ENCODE results near the gene ZNF274. TPM values are rescaled to one million over a fixed set of nuclear protein-coding genes. Genes with fewer than 3 reads are reported as not detected.
A peak's percentile ranks its signal among the peaks of the same experiment; 100 is the strongest.

The ZNF274 gene
- total and polyA plus RNA-seq, 2 of the 8 experiments (the other 6 are each of a cell fraction or from before 2014, with no cell fraction given), result 13.3 to 25.1 TPM

DNA sequence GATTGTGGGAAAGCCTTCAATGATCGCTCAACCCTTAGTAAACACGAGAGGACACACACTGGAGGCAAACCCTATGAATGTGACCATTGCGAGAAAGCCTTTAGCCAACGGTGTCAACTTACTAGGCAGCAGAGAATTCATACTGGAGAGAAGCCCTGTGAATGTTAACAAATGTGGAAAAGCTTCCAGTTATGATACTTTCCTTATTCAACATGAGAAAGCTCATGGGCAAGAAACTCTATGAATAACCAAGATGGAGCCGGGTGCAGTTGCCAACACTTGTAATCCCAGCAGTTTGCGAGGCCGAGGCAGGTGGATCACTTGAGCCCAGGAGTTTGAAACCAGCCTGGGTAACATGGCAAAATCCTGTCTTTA lies 80.0 kb downstream of the ZNF274 start:
- no peak overlapping the region for H3K9ac ChIP-seq (replicated peaks in 1 of 4; ENCODE audit: extremely low read depth in 1 of 4, low read depth in 3 of 4, low read length in 3 of 4)
- H3K36me3 ChIP-seq (ENCODE audit: control insufficient read depth in 2 of 4, insufficient read depth in 4 of 4, low read length in 3 of 4), result peaks cover 19 to 86% (median 63%) of the 10 kb centered on the region in 4 experiments; a peak in 7 of 8 replicates
- H3K4me1 ChIP-seq (replicated peaks in 1 of 4; ENCODE audit: control insufficient read depth in 3 of 4, insufficient read depth in 4 of 4, low read length in 3 of 4), result no peaks in the 10 kb centered on the region
- DNase-seq (ENCODE audit: low read depth in 1 of 2, low spot score in 2 of 2), result no peak
- H3K56ac ChIP-seq (replicated peaks; ENCODE audit: insufficient read length, low read depth, low read length), result no peak overlapping the region
- no peak overlapping the region for H2BK20ac ChIP-seq (ENCODE audit: low read length)
- no peaks in the 10 kb centered on the region for H3K79me2 ChIP-seq (ENCODE audit: control insufficient read depth in 1 of 2, insufficient read depth in 2 of 2, low read length in 2 of 2)
- no peak overlapping the region for H2AK5ac ChIP-seq (ENCODE audit: low read depth, low read length)
- peak overlapping the region in 3 of 4 experiments; percentile 10 to 36 (median 19); a peak in 3 of 8 replicates for H3K4me3 ChIP-seq (ENCODE audit: extremely low read depth in 1 of 4, insufficient read depth in 2 of 4, low read depth in 3 of 4, low read length in 4 of 4)
- H2BK15ac ChIP-seq (ENCODE audit: low read length), result no peak overlapping the region
- no peak overlapping the region for H3K4me2 ChIP-seq (ENCODE audit: insufficient read depth in 1 of 2, low read depth in 2 of 2, low read length in 2 of 2)
- no peaks in the 10 kb centered on the region for H3K27me3 ChIP-seq (replicated peaks in 1 of 4; ENCODE audit: control insufficient read depth in 3 of 4, extremely low read depth in 1 of 4, insufficient read depth in 3 of 4, low read length in 3 of 4)
- no peak overlapping the region for H4K91ac ChIP-seq (replicated peaks; ENCODE audit: insufficient read length, low read length)
- H3K4ac ChIP-seq (replicated peaks; ENCODE audit: insufficient read length, low read depth, low read length), result no peak overlapping the region
- no peak overlapping the region for H3K23ac ChIP-seq (ENCODE audit: insufficient read length)
- no peak overlapping the region for H3K18ac ChIP-seq (ENCODE audit: extremely low read depth, low read length)
- no peak overlapping the region for H2AFZ ChIP-seq (ENCODE audit: low read length)
- H4K8ac ChIP-seq (ENCODE audit: extremely low read depth, insufficient read depth, low read length), result no peak overlapping the region
- no peak overlapping the region for H2BK5ac ChIP-seq (ENCODE audit: low read depth, low read length)
- no peak overlapping the region for H2BK120ac ChIP-seq (replicated peaks; ENCODE audit: low read depth, low read length)
- POLR2A ChIA-PET (ENCODE audit: partially characterized antibody), result interaction anchor here (1.0 to 12.7 kb wide), 9 partner anchors 10 to 76 kb away, joined by 3 to 152 read pairs (median 22); partner anchors contain the start of genes ZNF544 and ZNF8
- 98% methylated on average over 7 of the region's 7 CpGs; no CpG with 5 or more reads in 1 of the 2 experiments for WGBS, 2 experiments (ENCODE audit: extremely low coverage in 1 of 2, insufficient coverage in 1 of 2, insufficient read length in 1 of 2, insufficient replicate concordance in 2 of 2, low coverage in 1 of 2, low lambda C conversion rate in 2 of 2, missing lambda C conversion rate in 1 of 2)
- H3K9me3 ChIP-seq (ENCODE audit: insufficient read depth in 2 of 2, low read depth in 1 of 2, low read length in 1 of 2), result peaks cover 86 to 99% of the 10 kb centered on the region in 2 experiments
- H3K14ac ChIP-seq (ENCODE audit: insufficient read length), result no peak overlapping the region
- FAIRE-seq, result no peak
- H3K27ac ChIP-seq (ENCODE audit: low read depth, low read length), result no peak overlapping the region
- CTCF ChIA-PET (ENCODE audit: partially characterized antibody), result interaction anchor here (1.1 kb wide), 1 partner anchor 99 kb away, joined by 3 read pairs; no protein-coding TSS in a partner anchor
- no peak overlapping the region for H2BK12ac ChIP-seq (ENCODE audit: low read depth, low read length)
- H4K20me1 ChIP-seq (replicated peaks in 1 of 2; ENCODE audit: control insufficient read depth in 1 of 2, insufficient read depth in 2 of 2, low read length in 2 of 2), result no peaks in the 10 kb centered on the region
- H3K79me1 ChIP-seq (ENCODE audit: low read depth, low read length), result no peaks in the 10 kb centered on the region
- no peak overlapping the region for H4K5ac ChIP-seq (ENCODE audit: insufficient read length, low read depth, low read length)
- no peaks in the 10 kb centered on the region for H3K23me2 ChIP-seq (ENCODE audit: low read depth, low read length)
- TF ChIP-seq POU5F1 (IDR thresholded peaks at IDR 0.05; ENCODE audit: low read depth, low read length) (no peak), MAX (IDR thresholded peaks at IDR 0.05) (no peak), RXRA (IDR thresholded peaks at IDR 0.05; ENCODE audit: insufficient read depth, low read depth, low read length) (no peak), USF2 (IDR thresholded peaks at IDR 0.05; ENCODE audit: low read length) (no peak), POLR2AphosphoS5 (IDR thresholded peaks at IDR 0.05; ENCODE audit: low read depth, low read length) (no peak), RBBP5 (IDR thresholded peaks at IDR 0.05; ENCODE audit: borderline replicate concordance, low read depth, low read length) (no peak), RFX5 (IDR thresholded peaks at IDR 0.05; ENCODE audit: borderline replicate concordance, low read depth, low read length) (no peak), PHF8 (conservative IDR thresholded peaks at IDR 0.05; ENCODE audit: low read depth, low read length) (no peak), SP1 (IDR thresholded peaks at IDR 0.05; ENCODE audit: low read depth, low read length) (no peak), ZNF274 (IDR thresholded peaks at IDR 0.05; ENCODE audit: borderline replicate concordance, extremely low read depth, low read length) (no peak), CHD1 (IDR thresholded peaks at IDR 0.05; ENCODE audit: low read depth, low read length) (no peak), SP2 (IDR thresholded peaks at IDR 0.05; ENCODE audit: low read length) (no peak)
- TF ChIP-seq, protein P1, sequence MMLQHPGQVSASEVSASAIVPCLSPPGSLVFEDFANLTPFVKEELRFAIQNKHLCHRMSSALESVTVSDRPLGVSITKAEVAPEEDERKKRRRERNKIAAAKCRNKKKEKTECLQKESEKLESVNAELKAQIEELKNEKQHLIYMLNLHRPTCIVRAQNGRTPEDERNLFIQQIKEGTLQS (IDR thresholded peaks at IDR 0.05; ENCODE audit: insufficient read depth, low read depth, low read length), result no peak
